ENCODE results near the gene XRCC6.
"Not testable (repeated sequence)": the region's sequence is repeated elsewhere in the genome, so short reads cannot be mapped to it uniquely, and the experiment has no call there.

The XRCC6 gene

DNA sequence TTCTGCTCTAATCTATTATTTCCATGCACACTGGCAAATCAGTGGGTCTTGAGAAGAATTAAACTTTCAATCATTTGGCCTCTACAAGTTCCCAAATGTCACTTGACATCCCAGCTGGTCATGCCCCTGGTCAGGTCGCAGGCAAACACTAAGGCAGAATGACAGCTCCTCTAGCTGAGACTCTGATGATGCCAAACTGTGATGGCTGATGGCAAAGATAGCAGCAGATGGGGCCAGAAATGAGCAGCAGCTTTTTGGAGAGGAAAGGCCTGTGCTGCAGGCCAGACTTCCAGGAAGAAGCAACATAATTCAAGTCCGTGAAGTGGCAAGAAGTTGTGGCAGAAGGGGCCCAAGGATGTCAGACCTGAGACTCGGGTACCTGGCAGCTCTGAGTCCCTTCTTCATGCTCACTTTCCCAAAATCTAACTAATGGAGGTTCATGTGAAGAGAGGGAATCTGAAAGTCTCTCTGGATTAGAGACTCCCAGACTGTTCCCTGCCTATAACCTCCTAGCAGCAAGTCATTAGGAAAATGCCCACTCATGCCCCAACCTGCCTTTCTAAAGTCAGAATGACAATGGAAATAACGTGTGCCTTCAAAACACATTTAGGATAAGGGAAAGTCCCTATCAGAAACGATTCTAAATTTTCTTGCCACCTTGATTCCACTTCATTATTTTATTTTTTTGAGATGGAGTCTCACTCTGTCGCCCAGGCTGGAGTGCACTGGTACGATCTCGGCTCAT, 22.0 kb upstream of the XRCC6 start:
- DNase-seq: no peak

DNA sequence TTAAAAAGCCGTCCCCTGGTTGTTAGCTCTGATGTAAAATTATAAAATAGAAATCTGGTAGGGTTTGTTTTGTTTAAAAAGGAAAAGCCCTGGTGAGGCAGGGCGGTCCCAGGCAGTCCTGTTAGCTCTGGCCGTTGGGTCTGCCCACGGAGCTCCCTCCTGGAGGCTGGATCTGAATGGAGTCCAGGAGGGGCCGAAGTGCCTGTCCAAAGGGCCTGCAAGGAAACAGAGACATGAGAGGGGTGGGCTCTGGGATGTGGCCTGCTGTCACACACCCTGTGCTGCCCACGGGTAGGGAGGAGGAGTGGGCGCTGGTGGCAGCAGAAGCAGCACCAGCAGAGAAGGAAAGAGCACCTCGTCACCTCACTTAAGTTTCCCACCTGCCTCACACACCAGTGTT, 20.1 kb upstream of the XRCC6 start:
- DNase-seq: no peak

DNA sequence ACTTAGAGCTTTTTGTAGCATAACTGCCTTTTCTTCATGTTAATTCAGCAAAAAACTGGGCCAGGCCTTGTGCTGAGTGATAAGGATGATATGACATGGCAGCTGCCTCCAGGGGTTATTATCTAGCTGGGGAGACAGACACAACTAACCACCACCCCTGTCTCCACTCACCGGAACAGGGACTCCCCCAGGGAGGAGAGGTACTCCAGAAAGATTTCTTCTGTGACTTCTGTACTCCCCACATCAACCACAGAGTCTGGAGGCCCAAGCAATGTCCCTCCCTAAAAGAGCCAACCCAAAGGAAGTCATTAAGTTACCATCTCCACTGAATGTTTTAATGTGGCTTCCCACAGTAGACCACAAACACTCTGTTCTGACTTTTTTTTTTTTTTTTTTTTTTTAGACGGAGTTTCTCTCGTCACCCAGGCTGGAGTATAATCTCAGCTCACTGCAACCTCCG, 17.2 kb upstream of the XRCC6 start:
- no peak for DNase-seq

DNA sequence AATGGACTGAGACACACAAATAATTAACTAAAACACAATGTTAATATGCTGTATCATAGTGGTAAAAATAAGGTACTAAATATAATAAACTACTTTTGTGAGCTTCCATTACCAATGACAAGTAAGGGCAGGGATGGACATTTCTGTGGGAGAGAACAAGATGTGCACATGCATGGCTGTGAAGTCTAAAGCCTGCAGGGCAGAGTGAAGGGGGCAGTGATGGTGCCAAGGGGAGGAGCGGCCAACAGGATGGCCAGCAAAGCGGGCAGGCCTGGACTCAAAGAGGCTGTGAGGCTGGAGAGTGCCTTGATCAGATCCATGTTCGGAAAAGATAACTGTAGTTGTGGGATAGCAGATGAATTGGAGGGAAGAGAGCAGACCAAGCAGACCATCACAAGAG, 12.7 kb upstream of the XRCC6 start:
- DNase-seq: no peak

DNA sequence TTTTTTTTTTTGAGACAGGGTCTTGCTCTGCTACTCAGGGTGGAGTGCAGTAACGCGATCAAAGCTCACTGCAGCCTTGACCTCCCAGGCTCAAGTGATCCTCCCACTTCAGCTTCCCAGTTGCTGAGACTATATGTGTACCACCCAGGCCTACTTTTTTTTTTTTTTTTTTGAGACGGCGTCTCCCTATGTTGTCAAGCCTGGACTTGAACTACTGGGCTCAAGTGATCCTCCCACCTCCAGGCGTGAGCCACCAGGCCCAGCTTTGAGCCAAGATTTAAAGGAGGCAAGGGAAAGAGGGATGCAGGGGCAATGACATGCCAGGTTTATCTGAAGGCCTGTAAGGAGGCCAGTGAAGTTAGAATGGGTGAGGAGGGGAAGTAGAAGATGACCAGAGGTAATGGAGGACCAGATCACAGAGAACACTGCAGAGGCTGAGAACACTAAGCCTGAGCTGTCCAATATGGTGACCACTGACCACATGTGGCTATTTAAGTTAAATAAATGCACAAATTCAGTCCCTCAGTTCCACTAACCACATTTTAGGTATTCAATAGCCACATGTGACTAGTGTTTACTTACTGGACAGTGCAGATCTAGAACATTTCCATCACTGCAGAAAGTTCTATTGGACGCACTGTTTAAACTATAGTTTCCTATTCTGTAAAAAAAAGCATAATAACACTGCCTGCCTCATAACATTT, 8.3 kb upstream of the XRCC6 start:
- no peak for DNase-seq

DNA sequence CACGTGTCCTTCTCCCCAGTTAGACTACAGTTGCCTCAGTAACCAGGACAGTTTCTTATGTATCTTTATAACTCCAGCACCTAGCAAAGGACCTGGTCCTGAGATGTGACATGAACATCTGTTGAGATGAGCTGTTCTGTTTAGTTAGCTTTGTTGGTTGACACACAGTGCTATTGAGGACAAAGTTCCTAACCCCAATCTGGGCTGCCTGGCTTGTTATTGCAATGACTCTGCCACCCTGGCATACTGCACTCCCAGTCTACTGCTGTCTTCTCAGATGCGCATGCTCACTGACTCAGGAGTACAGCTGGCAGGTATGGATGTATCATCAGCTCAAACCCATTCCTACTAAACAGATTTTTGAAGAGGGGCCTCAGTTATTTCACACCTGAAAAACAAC, 7.6 kb upstream of the XRCC6 start:
- DNase-seq: no peak

DNA sequence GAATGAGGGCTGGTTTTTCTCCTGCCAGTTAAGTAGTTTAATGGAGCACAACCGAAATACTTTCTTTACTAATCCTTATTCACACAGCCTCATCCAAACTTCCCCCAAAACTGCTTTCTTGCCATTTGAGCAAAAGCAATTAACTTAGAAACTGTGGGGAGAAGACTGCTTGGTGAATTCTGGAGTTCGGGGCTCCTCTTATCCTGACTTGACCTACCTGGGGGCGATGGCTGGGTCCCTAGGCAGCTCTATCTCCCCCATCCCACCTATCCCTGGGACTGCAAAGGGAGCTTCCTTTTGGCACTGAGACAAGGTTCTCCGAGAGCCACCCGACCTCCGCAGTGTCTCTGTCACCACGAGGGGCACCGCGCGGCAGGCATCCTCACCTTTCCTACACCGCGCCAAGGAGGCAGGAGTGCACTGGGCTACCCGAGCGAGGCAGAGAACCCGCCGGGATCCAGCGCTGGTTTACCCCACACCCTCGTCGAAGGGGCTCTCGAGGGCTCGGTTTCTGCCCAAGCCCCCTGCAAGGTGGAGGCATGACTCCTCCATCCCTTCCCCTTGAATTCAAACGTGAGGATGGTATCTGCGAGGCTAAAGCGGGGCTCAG, 1.0 kb upstream of the XRCC6 start:
- DNase-seq: peak; percentile 9

DNA sequence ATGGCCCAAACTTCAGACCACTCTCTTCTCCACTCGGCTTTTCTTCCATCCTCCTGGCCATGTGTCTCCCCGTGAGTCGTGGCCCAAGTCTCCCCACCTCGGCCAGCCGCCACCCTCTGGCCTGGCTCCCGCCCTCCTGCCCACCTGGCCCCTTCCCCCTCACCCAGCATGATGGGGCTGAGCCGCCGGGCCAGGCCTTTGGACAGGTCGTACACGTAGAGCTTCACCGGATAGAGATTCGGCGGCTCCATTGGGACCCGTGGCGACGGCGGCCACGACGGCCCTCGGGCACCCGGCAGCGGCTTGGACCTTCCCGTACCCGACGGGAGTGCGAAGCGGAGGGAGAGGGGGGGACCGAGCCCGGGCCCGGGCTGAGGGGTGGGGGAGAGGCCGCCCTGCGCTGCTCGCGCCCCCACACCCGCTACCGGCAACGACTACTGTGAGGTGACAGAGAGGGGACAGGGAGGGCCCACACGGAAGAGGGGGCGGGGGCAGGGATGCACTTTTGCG, 451 bp upstream of the XRCC6 start, which contains the start of gene DESI1:
Gene DESI1, minus strand, starts transcription at position 455 of the 510 bp plus-strand sequence. Its CDS starts 204 bp downstream, at position 251.
- no peak for DNase-seq

DNA sequence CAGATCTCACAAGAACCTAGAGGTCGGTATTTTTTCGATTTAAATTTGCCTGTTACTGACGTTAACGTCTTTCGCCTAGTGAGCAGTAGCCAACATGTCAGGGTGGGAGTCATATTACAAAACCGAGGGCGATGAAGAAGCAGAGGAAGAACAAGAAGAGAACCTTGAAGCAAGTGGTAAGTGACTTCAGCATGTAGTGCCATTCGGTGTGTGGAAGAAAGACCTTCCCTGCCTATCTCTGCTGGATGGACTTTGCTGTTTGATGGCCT, 750 bp downstream of the XRCC6 start:
- no peak for DNase-seq

DNA sequence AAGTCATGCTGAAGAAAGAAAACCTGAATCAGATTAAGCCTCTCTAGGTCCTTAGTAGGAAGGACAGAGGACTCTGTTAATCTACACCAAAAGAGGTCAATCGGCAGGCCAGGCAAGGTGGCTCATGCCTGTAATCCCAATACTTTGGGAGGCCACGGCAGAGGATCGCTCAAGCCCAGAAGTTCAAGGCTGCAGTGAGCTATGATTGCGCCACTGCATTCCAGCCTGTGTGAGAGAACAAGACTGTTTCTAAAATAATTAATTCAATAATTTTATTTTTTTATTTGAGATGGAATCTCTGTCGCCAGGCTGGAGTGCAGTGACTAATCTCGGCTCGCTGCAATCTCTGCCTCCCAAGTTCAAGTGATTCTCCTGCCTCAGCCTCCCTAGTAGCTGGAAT, 4.5 kb downstream of the XRCC6 start:
- no peak for DNase-seq

DNA sequence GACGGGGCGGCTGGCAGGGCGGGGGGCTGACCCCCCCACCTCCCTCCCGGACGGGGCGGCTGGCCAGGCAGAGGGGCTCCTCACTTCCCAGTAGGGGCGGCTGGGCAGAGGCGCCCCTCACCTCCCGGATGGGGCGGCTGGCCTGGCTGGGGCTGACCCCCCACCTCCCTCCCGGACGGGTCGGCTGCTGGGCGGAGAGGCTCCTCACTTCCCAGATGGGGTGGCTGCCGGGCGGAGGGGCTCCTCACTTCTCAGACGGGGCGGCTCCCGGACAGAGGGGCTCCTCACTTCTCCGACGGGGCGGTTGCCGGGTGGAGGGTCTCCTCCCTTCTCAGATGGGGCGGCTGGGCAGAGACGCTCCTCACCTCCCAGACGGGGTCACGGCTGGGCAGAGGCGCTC, 10.0 kb downstream of the XRCC6 start:
- DNase-seq: not testable (repeated sequence)

DNA sequence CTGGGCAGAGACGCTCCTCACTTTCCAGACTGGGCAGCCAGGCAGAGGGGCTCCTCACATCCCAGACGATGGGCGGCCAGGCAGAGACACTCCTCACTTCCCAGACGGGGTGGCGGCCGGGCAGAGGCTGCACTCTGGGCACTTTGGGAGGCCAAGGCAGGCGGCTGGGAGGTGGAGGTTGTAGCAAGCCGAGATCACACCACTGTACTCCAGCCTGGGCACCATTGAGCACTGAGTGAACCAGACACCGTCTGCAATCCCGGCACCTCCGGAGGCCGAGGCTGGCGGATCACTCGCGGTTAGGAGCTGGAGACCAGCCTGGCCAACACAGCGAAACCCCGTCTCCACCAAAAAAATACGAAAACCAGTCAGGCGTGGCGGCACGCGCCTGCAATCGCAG, 10.5 kb downstream of the XRCC6 start:
- not testable (repeated sequence) for DNase-seq

DNA sequence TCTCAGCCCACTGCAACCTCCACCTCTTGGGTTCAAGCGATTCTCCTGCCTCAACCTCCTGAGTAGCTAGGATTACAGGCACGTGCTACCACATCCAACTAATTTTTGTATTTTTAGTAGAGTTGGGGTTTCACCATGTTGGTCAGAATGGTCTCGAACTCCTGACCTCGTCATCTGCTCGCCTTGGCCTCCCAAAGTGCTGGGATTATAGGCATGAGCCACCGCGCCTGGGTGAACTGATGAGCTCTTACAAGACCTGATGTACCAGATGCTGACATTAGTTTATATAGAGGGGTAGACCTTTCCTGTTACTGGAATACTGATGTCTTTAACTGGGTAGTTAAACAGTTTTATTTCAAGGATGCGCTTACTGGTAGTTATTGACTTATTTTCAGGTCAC, 13.5 kb downstream of the XRCC6 start:
- DNase-seq: not testable (repeated sequence)

DNA sequence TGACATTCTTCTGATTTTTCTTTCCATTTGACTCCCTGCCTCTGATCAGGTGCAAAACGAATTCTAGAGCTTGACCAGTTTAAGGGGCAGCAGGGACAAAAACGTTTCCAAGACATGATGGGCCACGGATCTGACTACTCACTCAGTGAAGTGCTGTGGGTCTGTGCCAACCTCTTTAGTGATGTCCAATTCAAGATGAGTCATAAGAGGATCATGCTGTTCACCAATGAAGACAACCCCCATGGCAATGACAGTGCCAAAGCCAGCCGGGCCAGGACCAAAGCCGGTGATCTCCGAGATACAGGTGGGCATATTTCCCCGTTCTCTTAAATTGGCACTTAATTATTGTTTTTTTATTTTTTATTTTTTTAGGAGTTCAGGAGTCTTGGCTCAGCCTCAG, 15.4 kb downstream of the XRCC6 start:
- no peak for DNase-seq

DNA sequence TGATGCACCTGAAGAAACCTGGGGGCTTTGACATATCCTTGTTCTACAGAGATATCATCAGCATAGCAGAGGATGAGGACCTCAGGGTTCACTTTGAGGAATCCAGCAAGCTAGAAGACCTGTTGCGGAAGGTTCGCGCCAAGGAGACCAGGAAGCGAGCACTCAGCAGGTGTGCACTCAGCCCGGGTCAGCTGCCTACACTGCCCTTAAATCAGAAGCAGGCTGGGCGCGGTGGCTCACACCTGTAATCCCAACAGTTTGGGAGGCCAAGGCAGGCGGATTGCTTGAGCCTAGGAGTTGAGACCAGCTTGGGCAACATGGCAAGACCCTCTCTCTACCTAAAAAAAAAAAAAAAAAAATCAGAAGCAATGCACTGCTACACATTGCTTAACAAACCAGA, 16.5 kb downstream of the XRCC6 start:
- not testable (repeated sequence) for DNase-seq

DNA sequence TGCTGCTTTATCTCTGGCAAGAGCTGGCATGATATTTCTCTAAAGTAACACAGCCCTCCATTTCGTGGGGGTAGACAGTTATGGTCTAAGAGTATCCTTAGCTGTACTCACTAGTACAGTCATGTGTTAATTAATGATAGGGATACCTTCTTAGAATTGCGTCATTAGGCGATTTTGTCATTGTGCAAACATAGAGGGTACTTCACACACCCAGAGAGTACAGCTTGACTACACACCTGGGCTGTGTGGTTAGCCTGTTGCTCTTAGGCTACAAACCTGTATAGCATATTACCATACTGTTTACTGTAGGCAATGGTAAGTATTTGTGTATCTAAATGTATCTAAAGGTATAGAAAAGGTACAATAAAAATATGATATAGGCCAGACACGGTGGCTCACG, 17.0 kb downstream of the XRCC6 start:
- DNase-seq: no peak

DNA sequence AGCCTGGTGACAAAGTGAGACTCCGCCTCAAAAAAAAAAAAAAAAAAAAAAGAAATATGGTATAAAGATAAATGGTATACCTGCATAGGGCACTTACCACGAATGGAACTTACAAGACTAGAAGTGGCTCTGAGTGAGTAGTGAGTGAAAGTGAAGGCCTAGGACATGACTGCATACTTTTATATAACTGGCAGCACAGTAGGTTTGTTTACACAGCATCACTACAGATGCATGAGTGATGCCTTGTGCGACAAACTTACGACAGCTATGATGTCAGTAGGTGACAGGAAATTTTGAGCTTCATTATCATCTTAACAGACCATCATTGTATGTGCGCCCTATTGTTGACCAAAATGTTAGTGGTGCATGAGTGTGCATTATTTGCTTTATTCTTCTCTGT, 17.7 kb downstream of the XRCC6 start:
- no peak for DNase-seq

DNA sequence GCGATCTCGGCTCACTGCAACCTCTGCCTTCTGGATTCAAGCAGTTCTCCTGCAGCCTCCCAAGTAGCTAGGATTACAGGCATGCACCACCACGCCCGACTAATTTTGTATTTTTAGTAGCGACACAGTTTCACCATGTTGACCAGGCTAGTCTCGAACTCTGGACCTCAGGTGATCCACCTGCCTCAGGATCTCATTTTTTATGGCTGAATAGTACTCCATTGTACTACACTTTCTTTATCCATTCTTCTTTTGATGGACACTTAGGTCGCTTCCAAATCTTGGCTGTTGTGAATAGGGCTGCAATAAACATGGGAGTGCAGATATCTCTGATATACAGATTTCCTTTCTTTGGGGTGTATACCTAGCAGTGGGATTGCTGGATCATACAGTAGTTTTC, 20.8 kb downstream of the XRCC6 start:
- no peak for DNase-seq

DNA sequence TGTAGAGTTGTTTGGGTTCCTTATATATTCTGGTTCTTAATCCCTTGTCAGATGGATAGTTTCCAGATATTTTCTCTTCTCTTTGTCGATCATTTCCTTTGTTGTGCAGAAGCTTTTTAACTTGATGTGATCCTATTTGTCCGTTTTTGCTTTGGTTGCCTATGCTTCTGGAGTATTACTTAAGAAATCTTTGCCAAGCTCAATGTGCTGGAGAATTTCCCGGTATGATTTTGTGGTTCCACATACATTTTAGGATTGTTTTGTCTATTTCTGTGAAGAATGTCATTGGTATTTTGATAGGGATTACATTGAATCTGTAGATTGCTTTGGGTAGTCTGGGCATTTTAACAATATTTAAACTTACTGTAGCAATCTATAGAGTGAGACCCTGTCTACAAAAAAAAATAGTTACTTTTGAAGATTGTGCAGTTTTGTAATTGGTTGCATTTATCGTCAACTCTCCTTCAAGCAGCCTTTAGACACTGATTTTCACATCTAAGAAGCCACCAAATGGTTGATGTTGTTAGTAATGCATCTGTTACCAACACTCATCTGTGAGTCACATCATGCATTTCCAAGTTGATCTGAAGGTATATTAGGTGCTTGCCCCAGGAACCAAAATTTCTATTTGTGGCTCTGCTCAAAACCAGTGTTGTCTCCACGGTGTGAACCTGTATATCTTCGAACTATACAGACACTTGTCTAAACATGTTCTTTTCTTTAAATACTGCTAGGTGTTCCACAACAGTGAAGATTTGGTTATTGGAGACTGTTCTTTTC, 21.4 kb downstream of the XRCC6 start:
- DNase-seq: no peak

DNA sequence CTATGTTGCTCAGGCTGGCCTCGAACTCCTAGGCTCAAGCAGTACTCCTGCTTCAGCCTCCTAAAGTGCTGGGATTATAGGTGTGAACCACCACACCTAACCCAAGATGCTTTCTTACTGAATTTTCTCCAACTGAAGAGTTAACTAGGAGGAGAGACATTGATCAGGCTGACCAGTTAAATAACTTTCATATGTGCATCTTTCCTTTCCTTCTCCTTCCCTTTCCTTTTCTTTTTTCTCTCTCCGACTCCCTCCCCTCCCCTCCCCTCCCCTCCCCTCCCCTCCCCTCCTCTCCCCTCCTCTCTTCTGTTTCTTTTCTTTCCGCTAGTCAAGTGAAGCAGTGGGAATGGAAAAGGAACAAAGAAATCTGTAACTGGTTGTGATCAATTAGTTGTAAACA, 26.7 kb downstream of the XRCC6 start:
- no peak for DNase-seq

DNA sequence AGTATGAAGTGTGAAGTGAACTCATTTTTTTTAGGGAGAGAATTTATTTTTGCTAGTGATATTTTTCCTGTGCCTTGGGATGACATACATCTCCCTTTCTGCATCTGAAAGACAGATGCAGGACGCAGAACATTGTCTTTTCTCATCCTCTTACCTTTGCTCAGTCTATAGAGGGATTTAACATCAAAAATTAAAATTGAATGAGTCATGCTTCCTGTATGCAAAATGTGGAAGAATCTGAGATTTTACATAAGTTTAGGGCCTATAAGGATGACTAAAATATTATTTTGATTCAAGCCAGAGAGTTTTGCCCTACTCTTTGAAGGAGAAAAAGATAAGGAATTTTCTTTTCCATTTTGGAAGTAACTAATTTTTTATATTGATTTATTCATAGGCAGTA, 27.3 kb downstream of the XRCC6 start:
- no peak for DNase-seq

DNA sequence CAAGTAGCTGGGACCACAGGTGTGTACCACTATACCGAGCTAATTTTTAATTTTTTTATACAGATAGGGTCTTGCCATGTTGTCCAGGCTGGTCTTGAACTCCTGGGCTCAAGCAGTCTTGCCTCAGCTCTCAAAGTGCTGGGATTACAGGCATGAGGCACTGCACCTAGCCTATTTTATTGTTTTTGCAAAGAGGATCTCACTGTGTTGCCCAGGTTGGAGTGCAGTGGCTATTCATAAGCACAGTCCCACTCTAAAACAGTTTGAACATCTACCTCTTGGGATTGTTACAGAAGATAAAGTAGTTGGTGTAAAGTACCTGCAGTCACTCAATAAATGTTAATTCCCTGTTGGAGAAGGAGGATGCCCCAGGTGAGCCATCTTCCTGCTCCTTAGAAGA, 29.1 kb downstream of the XRCC6 start:
- DNase-seq: no peak

DNA sequence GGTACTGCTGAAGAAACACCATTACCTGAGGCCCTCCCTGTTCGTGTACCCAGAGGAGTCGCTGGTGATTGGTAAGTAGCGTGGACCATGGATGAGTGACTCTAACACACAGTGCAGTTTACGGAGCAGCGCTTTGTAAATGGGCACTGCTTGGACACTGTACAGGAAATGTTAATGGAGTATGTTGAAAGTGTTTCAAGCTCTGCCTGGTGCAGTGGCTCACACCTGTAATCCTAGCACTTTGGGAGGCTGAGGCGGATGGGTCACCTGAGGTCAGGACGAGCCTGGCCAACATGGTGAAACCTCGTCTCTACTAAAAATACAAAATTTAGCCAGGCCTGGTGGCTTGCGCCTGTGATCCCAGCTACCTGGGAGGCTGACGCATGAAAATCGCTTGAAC, 29.7 kb downstream of the XRCC6 start:
- DNase-seq: no peak
